Caco-2 (cell line): ENCODE measurements around the gene INTS6. TPM values are rescaled to one million over a fixed set of nuclear protein-coding genes. Genes with fewer than 3 reads are reported as not detected.

Source experiments
- BruUV-seq: library from RNA; stranded (reverse); fragments of 400-500 nt; replicated peaks from 2 replicates; lab custom pipeline; 2021; lab: Mats Ljungman, UMichigan
- CTCF ChIA-PET: fragments of 300-600 bp; sonication (Branson Sonifier 250); formaldehyde crosslinking; loops from one replicate; lab custom pipeline; 2022; ENCODE audit warnings: antibody characterized with exemption; lab: Charles Lee
- POLR2A ChIA-PET: fragments of 300-600 bp; sonication (Branson Sonifier 250); formaldehyde crosslinking; loops from one replicate; lab custom pipeline; 2022; ENCODE audit warnings: antibody characterized with exemption; lab: Charles Lee
- DNase-seq, 2 experiments: peaks; one replicate each; pipeline versions ENCODE4 v3.0.0 to v3.0.0-alpha.2; 2020 to 2022
- H3K27me3 ChIP-seq: replicated peaks from 2 replicates; pipeline ENCODE4 v1.6.0; 2011; ENCODE audit warnings: low read length; ENCODE audit not compliant: control insufficient read depth, insufficient read depth
- H3K36me3 ChIP-seq: 2 replicates; pipeline ENCODE4 v1.5.1; 2011; ENCODE audit warnings: low read length; ENCODE audit not compliant: control insufficient read depth, insufficient read depth
- H3K4me1 ChIP-seq: fragments of 250-450 bp; sonication (Bioruptor Pico); 2 replicates; pipeline ENCODE4 v1.5.1; 2020; ENCODE audit warnings: mild to moderate bottlenecking
- H3K4me3 ChIP-seq: 2 replicates; pipeline ENCODE4 v1.5.1; 2011; ENCODE audit warnings: low read depth, mild to moderate bottlenecking, control low read depth, low read length
- H3K9me3 ChIP-seq: fragments of 250-450 bp; sonication (Bioruptor Pico); 2 replicates; pipeline ENCODE4 v1.5.1; 2020; ENCODE audit warnings: mild to moderate bottlenecking, moderate library complexity
- H3K27ac Mint-ChIP-seq: one replicate; pipeline ENCODE4 v1.8.0; 2022; ENCODE audit warnings: mixed read lengths; ENCODE audit not compliant: unreplicated experiment
- H3K27me3 Mint-ChIP-seq: one replicate; pipeline ENCODE4 v1.8.0; 2022; ENCODE audit warnings: mixed read lengths; ENCODE audit not compliant: insufficient read depth, unreplicated experiment
- H3K36me3 Mint-ChIP-seq: one replicate; pipeline ENCODE4 v1.8.0; 2022; ENCODE audit warnings: mild to moderate bottlenecking, mixed read lengths; ENCODE audit not compliant: insufficient read depth, unreplicated experiment
- H3K4me1 Mint-ChIP-seq: one replicate; pipeline ENCODE4 v1.8.0; 2022; ENCODE audit warnings: low read depth, mixed read lengths; ENCODE audit not compliant: unreplicated experiment
- H3K4me3 Mint-ChIP-seq: one replicate; pipeline ENCODE4 v1.8.0; 2022; ENCODE audit warnings: mild to moderate bottlenecking, moderate library complexity, mixed read lengths; ENCODE audit not compliant: unreplicated experiment
- H3K9me3 Mint-ChIP-seq: one replicate; pipeline ENCODE4 v1.8.0; 2022; ENCODE audit warnings: mixed read lengths; ENCODE audit not compliant: unreplicated experiment
- CTCF ChIP-seq, 2 experiments: fragments of 200-600 bp in 1 of 2; IDR thresholded peaks; 1 replicate in 1 of 2; 2 replicates in 1 of 2; pipeline versions ENCODE4 v1.5.1 to v1.8.0; 2011 to 2022; ENCODE audit warnings: antibody characterized with exemption in 1 of 2, control low read depth in 1 of 2, inconsistent platforms in 1 of 2, low read depth in 1 of 2, low read length in 1 of 2, mild to moderate bottlenecking in 1 of 2, moderate library complexity in 1 of 2; ENCODE audit not compliant: insufficient read depth in 1 of 2, severe bottlenecking in 1 of 2, unreplicated experiment in 1 of 2
- intact Hi-C: fragments of 100-400 bp; cut with micrococcal nuclease; formaldehyde crosslinking; loops from one replicate; pipeline ENCODE4 v1.10.0; 2022; ENCODE audit not compliant: unreplicated experiment
- total RNA-seq: library from RNA; stranded (reverse); gene quantifications from 2 replicates; pipeline ENCODE4 v1.2.3, GENCODE V29; 2022

INTS6 gene
- total RNA-seq, 1 experiment from 2014 or later = 42.6 TPM

DNA sequence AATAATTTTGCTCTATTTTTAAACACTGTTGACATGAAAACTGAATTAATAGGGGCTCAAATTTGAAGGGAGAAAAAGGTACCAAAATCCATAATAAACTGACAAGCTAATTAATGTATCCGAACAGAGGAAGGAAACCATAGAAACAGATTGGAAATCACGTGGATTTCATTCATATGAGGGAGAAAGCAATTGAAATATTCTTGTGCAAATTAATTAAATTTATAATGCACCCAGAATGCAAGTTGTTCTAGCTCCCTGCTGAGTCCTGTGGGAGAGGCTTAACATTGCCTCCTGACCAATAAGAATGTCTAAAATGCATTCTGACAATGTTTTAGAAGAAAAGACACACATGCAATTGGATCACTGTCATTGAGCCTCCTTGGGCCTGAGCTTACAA, 131.0 kb downstream of the INTS6 start:
- Histone ChIP-seq H3K4me1 (no peaks in the 10 kb centered on the region), H3K27me3 (no peaks in the 10 kb centered on the region), H3K4me3 (no peak overlapping the region), H3K9me3 (no peaks in the 10 kb centered on the region), H3K36me3 (no peaks in the 10 kb centered on the region)
- Mint-ChIP-seq H3K9me3 (no peaks in the 10 kb centered on the region), H3K4me3 (no peak overlapping the region), H3K27ac (no peak overlapping the region), H3K27me3 (no peaks in the 10 kb centered on the region), H3K36me3 (no peaks in the 10 kb centered on the region), H3K4me1 (no peaks in the 10 kb centered on the region)
- DNase-seq = no peak
- ChIA-PET POLR2A (no interaction called here), CTCF (interaction anchor here (0.6 kb wide), 1 partner anchor 36 kb away, joined by 3 read pairs; no protein-coding TSS in a partner anchor)
- BruUV-seq = no TSS peak
- no peak for TF ChIP-seq CTCF (IDR thresholded peaks at IDR 0.05; ENCODE audit: insufficient read depth in 1 of 2, low read depth in 1 of 2, low read length in 1 of 2, severe bottlenecking in 1 of 2, unreplicated experiment in 1 of 2)
- intact Hi-C loops = no loop called here

GRCh38 chr13:51318876-51319275, 134.0 kb downstream of the INTS6 start:
- no peak overlapping the region for H3K4me3 ChIP-seq
- Mint-ChIP-seq H3K27me3 (no peaks in the 10 kb centered on the region), H3K4me1 (no peaks in the 10 kb centered on the region), H3K36me3 (no peaks in the 10 kb centered on the region), H3K4me3 (no peak overlapping the region), H3K27ac (no peak overlapping the region), H3K9me3 (no peaks in the 10 kb centered on the region)
- POLR2A ChIA-PET = no interaction called here
- no peaks in the 10 kb centered on the region for H3K36me3 ChIP-seq
- TF ChIP-seq CTCF (IDR thresholded peaks at IDR 0.05; ENCODE audit: insufficient read depth in 1 of 2, low read depth in 1 of 2, low read length in 1 of 2, severe bottlenecking in 1 of 2, unreplicated experiment in 1 of 2) = no peak
- no peak for DNase-seq
- BruUV-seq = no TSS peak
- CTCF ChIA-PET = no interaction called here
- intact Hi-C loops = no loop called here
- no peaks in the 10 kb centered on the region for H3K27me3 ChIP-seq
- no peaks in the 10 kb centered on the region for H3K9me3 ChIP-seq
- H3K4me1 ChIP-seq = no peaks in the 10 kb centered on the region

GRCh38 chr13:51318015-51318414, 134.8 kb downstream of the INTS6 start:
- Mint-ChIP-seq H3K36me3 (no peaks in the 10 kb centered on the region), H3K4me3 (no peak overlapping the region), H3K9me3 (no peaks in the 10 kb centered on the region), H3K27ac (no peak overlapping the region), H3K27me3 (no peaks in the 10 kb centered on the region), H3K4me1 (no peaks in the 10 kb centered on the region)
- CTCF ChIA-PET = no interaction called here
- TF ChIP-seq CTCF (IDR thresholded peaks at IDR 0.05; ENCODE audit: insufficient read depth in 1 of 2, low read depth in 1 of 2, low read length in 1 of 2, severe bottlenecking in 1 of 2, unreplicated experiment in 1 of 2) = no peak
- H3K4me1 ChIP-seq = no peaks in the 10 kb centered on the region
- no peak overlapping the region for H3K4me3 ChIP-seq
- H3K27me3 ChIP-seq = no peaks in the 10 kb centered on the region
- intact Hi-C loops = no loop called here
- H3K36me3 ChIP-seq = no peaks in the 10 kb centered on the region
- no TSS peak for BruUV-seq
- no peak for DNase-seq
- H3K9me3 ChIP-seq = no peaks in the 10 kb centered on the region
- POLR2A ChIA-PET = interaction anchor here (0.6 kb wide), 1 partner anchor 957 kb away, joined by 3 read pairs; no protein-coding TSS in a partner anchor
